Fibroblast of peridontal ligament (primary cell): ENCODE measurements around the gene ZNF224.
"Not testable (repeated sequence)": the region's sequence is repeated elsewhere in the genome, so short reads cannot be mapped to it uniquely, and the experiment has no call there.

Experiments used
- DNase-seq: peaks from one replicate; pipeline ENCODE4 v3.0.0-alpha.2; 2010; ENCODE audit errors: extremely low read depth

Gene ZNF224

GRCh38 chr19:44093931-44094765, at the start of gene ZNF224:
ZNF224 (plus strand) TSS chr19:44094361; CDS start chr19:44097874, 3,513 bp downstream.
- peak; percentile 90 for DNase-seq

- DNase-seq: no peak
These were observed 43.2 kb upstream of the ZNF224 start for GRCh38 chr19:44050740-44051649.

DNA sequence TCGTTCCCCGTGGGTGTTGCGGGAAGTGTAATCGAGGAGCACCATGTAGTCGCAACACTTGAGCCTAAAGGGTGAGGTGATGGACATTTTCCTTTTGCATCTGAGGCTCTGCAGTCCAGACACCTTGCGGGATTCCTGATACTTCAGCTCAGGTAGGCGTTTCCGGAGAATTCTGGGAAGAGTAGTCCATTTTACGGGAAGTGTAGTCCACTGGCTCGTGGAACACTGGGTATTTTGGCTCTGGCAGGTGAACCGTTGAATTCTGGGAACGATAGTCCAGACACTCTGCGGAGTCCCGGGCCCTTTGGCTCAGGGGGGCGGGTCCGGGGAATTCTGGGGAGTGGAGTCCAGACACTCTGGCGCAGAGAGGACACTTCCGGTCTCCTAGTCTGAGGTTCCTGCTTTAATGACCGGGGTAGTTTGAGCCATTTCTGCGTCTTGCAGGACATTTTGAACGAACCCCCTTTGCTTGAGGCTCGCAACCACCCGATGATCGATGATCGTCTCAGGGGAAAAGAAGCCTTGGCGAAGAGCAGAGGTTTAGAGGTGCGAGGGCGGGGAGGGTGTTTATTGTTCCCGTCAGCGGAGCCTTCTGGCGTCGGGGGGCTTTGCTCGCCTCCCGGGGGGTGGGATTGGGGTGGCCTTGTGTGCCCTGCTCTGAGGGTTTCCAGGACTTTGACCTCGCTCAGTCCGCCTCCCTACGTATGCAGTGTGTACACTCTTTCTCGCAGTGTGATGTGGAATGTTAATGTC, 42.3 kb upstream of the ZNF224 start, which contains the start of gene ZNF223:
Gene ZNF223 (plus strand): TSS at position 387 of the 753 bp plus-strand sequence. CDS start 3,141 bp downstream, outside the sequence.
- DNase-seq: peak; percentile 92

GRCh38 chr19:44055870-44056269, 38.3 kb upstream of the ZNF224 start:
- DNase-seq: no peak

DNA sequence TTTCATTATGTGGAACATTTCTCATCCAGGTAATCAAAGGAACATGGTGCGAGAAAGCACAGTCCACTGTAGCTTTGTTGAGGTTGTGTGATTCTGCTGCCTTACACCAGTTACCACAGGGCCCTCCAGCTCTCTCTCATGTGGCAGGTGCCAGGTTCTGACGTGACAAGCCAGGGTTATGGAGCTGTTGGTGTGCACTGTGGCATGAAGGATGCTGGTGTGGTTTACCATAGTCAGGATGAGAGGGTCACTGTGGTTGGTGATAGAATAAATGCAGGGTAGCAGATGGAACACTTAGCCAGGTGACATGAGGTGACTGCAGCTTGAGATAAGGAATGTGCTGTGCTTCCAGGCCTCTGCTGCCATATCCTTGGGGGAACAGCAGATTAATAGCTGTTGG, 34.9 kb upstream of the ZNF224 start:
- no peak for DNase-seq

GRCh38 chr19:44061038-44061437, 33.1 kb upstream of the ZNF224 start:
- no peak for DNase-seq

DNA sequence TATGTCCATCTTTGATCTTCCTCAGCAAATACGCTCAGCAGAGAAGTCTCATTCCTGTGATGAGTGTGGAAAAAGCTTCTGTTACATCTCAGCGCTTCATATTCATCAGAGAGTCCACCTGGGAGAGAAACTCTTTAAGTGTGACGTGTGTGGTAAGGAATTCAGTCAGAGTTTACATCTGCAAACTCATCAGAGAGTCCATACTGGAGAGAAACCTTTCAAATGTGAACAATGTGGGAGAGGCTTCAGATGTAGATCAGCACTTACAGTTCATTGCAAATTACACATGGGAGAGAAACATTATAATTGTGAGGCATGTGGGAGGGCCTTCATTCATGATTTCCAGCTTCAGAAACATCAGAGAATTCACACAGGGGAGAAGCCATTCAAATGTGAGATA, 27.9 kb upstream of the ZNF224 start:
- no peak for DNase-seq

- DNase-seq: no peak
These were observed 24.7 kb upstream of the ZNF224 start for GRCh38 chr19:44069415-44069814.

- DNase-seq: peak; percentile 87
These were observed 22.2 kb upstream of the ZNF224 start, which contains the start of gene ZNF284 for GRCh38 chr19:44071824-44072542. ZNF284 (plus strand) TSS chr19:44072159; CDS start chr19:44076390, 4,231 bp downstream.

GRCh38 chr19:44072543-44073401, 21.4 kb upstream of the ZNF224 start:
- peak; percentile 10 for DNase-seq

DNA sequence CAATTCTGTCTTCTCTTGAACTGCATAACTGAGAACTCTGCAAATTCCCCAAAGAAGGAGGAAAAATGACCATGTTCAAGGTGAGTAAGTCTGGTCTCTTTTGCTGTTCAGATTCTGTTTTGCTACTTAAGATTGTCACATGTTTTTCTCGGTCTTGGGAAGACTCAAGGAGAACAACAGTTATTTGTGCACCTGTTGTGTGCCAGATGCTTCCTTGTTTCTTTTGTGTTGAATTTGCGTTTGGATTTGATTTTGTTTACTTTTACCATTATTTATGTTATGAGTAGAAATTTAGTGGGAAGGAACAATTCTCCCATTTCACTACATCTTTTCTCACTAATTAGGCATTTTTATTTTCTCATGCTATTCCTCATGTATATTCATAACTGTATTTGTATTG, 17.8 kb upstream of the ZNF224 start:
- DNase-seq: no peak

DNA sequence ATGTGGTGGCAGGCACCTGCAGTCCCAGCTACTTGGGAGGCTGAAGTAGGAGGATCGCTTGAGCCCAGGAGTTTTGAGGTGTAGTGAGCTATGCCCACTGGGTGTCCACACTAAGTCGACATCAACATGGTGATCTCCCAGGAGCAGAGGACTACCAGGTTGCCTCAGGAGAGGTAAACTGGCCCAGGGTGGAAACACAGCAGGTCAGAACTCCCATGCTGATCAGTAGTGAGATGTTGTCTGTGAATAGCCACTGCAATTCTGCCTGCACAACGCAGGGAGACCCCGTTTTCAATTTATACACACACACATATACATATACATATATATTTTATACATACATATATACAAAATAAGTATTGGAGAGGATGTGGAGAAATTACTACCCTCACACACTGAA, 2.1 kb upstream of the ZNF224 start:
- no peak for DNase-seq

GRCh38 chr19:44107751-44108150, 13.6 kb downstream of the ZNF224 start:
- no peak for DNase-seq

GRCh38 chr19:44109458-44109857, 15.3 kb downstream of the ZNF224 start:
- no peak for DNase-seq

DNA sequence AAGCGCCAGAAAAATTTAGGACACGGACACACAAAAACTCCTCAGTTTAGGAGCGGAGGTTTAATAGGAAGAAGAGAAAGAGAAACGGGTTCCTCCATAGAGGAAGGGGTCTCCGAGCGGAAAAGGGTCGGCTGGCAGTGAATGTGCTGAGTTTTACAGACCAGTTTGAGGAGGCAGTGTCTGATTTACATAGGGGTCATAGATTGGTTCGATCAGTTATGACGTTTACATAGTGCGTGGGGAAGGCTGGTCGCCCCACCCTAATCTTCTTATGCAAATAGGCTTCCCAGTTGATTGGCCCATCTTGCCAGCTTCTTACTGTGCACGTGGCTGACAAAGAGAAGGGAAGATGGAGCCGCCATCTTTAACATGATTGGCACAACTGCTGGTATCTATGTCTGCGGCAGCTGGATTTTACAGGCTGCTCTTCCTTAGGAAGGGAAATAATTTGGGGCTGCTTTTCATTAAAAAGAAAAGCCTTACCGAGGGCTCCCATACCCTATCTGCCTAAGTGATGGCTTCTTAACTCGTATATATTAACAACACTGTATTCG, 17.8 kb downstream of the ZNF224 start:
- peak; percentile 88 for DNase-seq

GRCh38 chr19:44112802-44113137, 18.6 kb downstream of the ZNF224 start:
- no peak for DNase-seq

DNA sequence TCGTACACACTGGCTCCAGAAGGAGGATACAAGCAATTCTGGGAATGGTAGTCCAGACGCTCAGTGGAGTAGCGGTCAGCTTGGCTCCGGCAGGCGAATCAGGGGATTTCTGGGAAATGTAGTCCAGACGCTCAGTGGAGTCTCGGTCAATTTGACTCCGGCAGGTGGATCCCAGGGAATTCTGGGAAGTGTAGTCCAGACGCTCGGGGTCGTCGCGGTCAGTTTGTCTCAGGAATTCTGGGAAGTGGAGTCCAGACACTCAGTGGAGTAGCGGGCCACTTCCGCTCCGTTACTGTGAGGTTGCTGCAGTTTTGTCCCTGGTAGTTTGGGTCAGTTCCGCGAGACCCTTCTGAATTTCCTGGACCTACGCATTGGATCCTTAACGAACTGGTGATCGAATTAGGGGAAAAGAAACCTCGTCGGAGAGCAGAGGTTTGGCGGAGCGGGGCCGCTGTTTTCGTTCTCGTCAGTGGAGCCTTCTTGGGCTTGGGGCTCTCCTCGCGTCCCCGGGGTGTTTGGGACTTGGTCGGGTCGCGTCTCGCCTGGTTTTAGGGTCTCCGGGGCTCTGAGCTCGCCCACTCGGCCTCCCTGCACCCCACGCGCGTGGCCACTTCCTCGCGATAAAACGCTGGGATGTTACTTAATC, 19.1 kb downstream of the ZNF224 start, which contains the start of gene ZNF225:
Gene ZNF225 (plus strand): TSS at position 262 of the 646 bp plus-strand sequence. CDS start 2,429 bp downstream, outside the sequence.
- peak; percentile 99 for DNase-seq

DNA sequence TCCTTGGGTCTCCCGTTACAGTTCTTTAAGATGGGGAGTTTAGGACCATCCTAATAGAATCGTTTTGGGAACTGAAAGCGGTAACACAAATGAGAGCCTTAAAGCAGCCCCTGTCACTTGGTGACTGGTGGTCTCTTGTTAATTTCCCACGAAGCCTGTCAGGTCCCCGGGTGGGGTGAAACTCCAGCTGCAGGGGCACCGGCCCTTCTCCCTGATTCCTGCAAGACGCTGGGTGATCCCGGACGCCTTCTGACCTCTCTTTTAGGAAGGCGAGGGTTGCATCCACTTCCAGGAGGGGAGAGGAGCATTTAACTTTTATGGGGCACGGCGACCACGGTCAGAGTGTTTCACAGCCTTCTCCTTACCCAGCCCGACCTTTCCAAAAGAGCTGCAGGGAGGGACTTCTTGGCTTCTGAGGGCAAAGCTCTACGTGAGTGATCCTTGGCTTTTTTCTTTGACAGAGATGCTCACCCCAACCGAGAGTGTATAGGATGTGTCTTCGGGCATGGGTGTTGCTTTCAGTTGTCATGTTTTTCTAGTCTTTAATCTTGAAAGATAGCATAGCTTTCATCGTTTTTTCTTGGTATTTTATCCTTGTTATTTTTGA, 19.7 kb downstream of the ZNF224 start:
- DNase-seq: peak; percentile 1

GRCh38 chr19:44121162-44121561, 27.0 kb downstream of the ZNF224 start:
- DNase-seq: not testable (repeated sequence)
